Stimulated activated naive CD8-positive, alpha-beta T cell treated with anti-CD3 and anti-CD28 coated beads, Interleukin-15, amount 100 ng/mL, for 72 hours (primary cell): ENCODE data around the gene EEF2K.

Experiments used
- ATAC-seq: fragments of 150-1000 bp; cut with Tn5 transposase; 2 replicates; pipeline ENCODE4 v1.10.0; 2021; ENCODE audit warnings: mild to moderate bottlenecking, moderate library complexity
- DNase-seq, 2 donors: peaks; one replicate each; pipeline ENCODE4 v3.0.0; 2021 to 2022
- H3K27ac Mint-ChIP-seq, 2 donors: one replicate each; pipeline ENCODE4 v1.8.0; 2022; ENCODE audit warnings: mild to moderate bottlenecking in 2 of 2, mixed read lengths in 2 of 2, moderate library complexity in 2 of 2
- H3K27me3 Mint-ChIP-seq: one replicate; pipeline ENCODE4 v1.8.0; 2022; ENCODE audit warnings: mixed read lengths
- H3K4me1 Mint-ChIP-seq: one replicate; pipeline ENCODE4 v1.8.0; 2022; ENCODE audit warnings: mild to moderate bottlenecking, mixed read lengths
- H3K4me3 Mint-ChIP-seq, 2 donors: one replicate each; pipeline ENCODE4 v1.8.0; 2022; ENCODE audit warnings: mild to moderate bottlenecking in 2 of 2, mixed read lengths in 2 of 2, moderate library complexity in 1 of 2
- H3K9me3 Mint-ChIP-seq, 2 donors: one replicate each; pipeline ENCODE4 v1.8.0; 2022; ENCODE audit warnings: mixed read lengths in 2 of 2

EEF2K gene

GRCh38 chr16:22328081-22328725 lies 122.1 kb downstream of the EEF2K start:
- Mint-ChIP-seq H3K27me3 (no peaks in the 10 kb centered on the region), H3K4me3 (no peak overlapping the region), H3K4me1 (peaks cover 12% of the 10 kb centered on the region), H3K27ac (peak overlapping the region; percentile 23 to 69), H3K9me3 (no peaks in the 10 kb centered on the region)
- DNase-seq, result no peak
- ATAC-seq, result no peak

GRCh38 chr16:22329199-22329695 lies 123.2 kb downstream of the EEF2K start:
- Mint-ChIP-seq H3K4me1 (peaks cover 8% of the 10 kb centered on the region), H3K27ac (peak overlapping the region in 1 of 2 donors; percentile 34), H3K27me3 (no peaks in the 10 kb centered on the region), H3K9me3 (no peaks in the 10 kb centered on the region), H3K4me3 (no peak overlapping the region)
- DNase-seq (no peak), ATAC-seq (no peak)

- Mint-ChIP-seq H3K4me1 (peaks cover 13% of the 10 kb centered on the region), H3K27ac (peak overlapping the region; percentile 52 to 93)
These were observed 124.2 kb downstream of the EEF2K start for GRCh38 chr16:22330326-22330725.

GRCh38 chr16:22333457-22333994 lies 127.4 kb downstream of the EEF2K start:
- Mint-ChIP-seq H3K9me3 (peaks cover 24 to 33% of the 10 kb centered on the region in 2 donors), H3K27ac (no peak overlapping the region), H3K27me3 (no peaks in the 10 kb centered on the region), H3K4me3 (no peak overlapping the region), H3K4me1 (peaks cover 27% of the 10 kb centered on the region)
- DNase-seq (no peak), ATAC-seq (no peak)

More at GRCh38 chr16:22330326-22330725, 124.2 kb downstream of the EEF2K start:
- no peak for DNase-seq
- H3K9me3 Mint-ChIP-seq, result peaks cover 0 to 1% of the 10 kb centered on the region in 2 donors
- H3K27me3 Mint-ChIP-seq, result no peaks in the 10 kb centered on the region
- no peak for ATAC-seq
- no peak overlapping the region for H3K4me3 Mint-ChIP-seq

GRCh38 chr16:22335668-22336246 lies 129.7 kb downstream of the EEF2K start:
- no peak for DNase-seq
- H3K27ac Mint-ChIP-seq, result no peak overlapping the region

GRCh38 chr16:22336581-22336980 lies 130.5 kb downstream of the EEF2K start:
- H3K4me1 Mint-ChIP-seq, result peaks cover 36% of the 10 kb centered on the region

More at GRCh38 chr16:22335668-22336246, 129.7 kb downstream of the EEF2K start:
- peaks cover 34% of the 10 kb centered on the region for H3K4me1 Mint-ChIP-seq
- peak; percentile 43 for ATAC-seq
- H3K4me3 Mint-ChIP-seq, result no peak overlapping the region
- no peaks in the 10 kb centered on the region for H3K27me3 Mint-ChIP-seq
- peaks cover 34 to 55% of the 10 kb centered on the region in 2 donors for H3K9me3 Mint-ChIP-seq

GRCh38 chr16:22337045-22337444 lies 131.0 kb downstream of the EEF2K start:
- Mint-ChIP-seq H3K9me3 (peaks cover 34 to 62% of the 10 kb centered on the region in 2 donors), H3K4me3 (peak overlapping the region in 1 of 2 donors; percentile 9), H3K27me3 (no peaks in the 10 kb centered on the region), H3K4me1 (peaks cover 41% of the 10 kb centered on the region), H3K27ac (no peak overlapping the region)
- ATAC-seq (no peak), DNase-seq (no peak)

More at GRCh38 chr16:22336581-22336980, 130.5 kb downstream of the EEF2K start:
- no peaks in the 10 kb centered on the region for H3K27me3 Mint-ChIP-seq
- peaks cover 34 to 62% of the 10 kb centered on the region in 2 donors for H3K9me3 Mint-ChIP-seq
- ATAC-seq (no peak), DNase-seq (no peak)
- peak overlapping the region; percentile 30 to 34 for H3K27ac Mint-ChIP-seq
- H3K4me3 Mint-ChIP-seq, result peak overlapping the region in 1 of 2 donors; percentile 9

- DNase-seq, result no peak
- no peak for ATAC-seq
- H3K4me3 Mint-ChIP-seq, result no peak overlapping the region
- peaks cover 44% of the 10 kb centered on the region for H3K4me1 Mint-ChIP-seq
- H3K27ac Mint-ChIP-seq, result peak overlapping the region in 1 of 2 donors; percentile 62
- no peaks in the 10 kb centered on the region for H3K27me3 Mint-ChIP-seq
- peaks cover 34 to 62% of the 10 kb centered on the region in 2 donors for H3K9me3 Mint-ChIP-seq
These were observed 132.0 kb downstream of the EEF2K start for GRCh38 chr16:22337849-22338635.
